ENCODE data around the gene DOCK8.

The DOCK8 gene

DNA sequence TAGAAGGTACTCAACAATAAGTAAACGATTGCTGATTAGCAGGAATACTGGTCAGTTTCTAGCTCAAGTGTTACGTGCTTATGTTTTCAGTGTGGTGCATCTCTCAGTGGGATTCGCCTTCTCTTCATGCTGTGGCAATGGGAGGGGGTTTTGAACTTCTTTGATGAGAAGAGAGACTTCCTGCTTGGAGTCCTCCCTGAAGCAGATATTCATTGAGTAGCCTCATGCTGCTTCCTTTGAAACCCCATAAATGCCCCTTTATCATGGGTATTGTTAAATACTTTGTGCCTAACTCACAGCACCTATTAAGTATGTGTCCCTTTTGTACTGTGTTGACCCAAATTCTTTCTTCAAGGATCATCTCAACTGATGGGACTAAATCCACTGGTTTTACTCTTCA, 116.5 kb downstream of the DOCK8 start:
- TF ChIP-seq, protein P1, sequence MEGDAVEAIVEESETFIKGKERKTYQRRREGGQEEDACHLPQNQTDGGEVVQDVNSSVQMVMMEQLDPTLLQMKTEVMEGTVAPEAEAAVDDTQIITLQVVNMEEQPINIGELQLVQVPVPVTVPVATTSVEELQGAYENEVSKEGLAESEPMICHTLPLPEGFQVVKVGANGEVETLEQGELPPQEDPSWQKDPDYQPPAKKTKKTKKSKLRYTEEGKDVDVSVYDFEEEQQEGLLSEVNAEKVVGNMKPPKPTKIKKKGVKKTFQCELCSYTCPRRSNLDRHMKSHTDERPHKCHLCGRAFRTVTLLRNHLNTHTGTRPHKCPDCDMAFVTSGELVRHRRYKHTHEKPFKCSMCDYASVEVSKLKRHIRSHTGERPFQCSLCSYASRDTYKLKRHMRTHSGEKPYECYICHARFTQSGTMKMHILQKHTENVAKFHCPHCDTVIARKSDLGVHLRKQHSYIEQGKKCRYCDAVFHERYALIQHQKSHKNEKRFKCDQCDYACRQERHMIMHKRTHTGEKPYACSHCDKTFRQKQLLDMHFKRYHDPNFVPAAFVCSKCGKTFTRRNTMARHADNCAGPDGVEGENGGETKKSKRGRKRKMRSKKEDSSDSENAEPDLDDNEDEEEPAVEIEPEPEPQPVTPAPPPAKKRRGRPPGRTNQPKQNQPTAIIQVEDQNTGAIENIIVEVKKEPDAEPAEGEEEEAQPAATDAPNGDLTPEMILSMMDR (IDR thresholded peaks at IDR 0.05; ENCODE audit: control insufficient read depth, insufficient read depth, low read depth, low read length, missing control alignments) = no peak
- DNase-seq (ENCODE audit: low read depth) = no peak
- H3K4me3 ChIP-seq (ENCODE audit: control insufficient read depth, low read depth, low read length) = no peak overlapping the region

DNA sequence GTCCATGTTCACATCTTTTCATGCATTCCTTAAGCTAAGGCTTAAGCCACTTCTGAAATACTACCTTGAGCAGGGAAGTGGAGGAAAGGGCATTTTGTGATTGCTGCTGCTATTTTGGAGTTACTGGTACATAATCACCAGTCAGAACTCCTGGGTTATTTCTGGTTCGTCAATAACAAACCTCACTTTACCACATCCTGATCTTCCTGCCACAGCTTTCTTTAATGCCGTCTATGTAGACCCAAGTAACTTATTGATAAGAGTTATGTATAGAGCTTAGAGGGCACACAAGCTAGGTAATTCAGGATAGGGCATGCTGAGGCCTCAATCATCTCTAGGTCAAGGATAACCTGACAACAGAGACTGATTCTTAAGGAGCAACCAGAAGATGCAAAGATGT, 120.7 kb downstream of the DOCK8 start:
- DNase-seq (ENCODE audit: low read depth) = no peak
- H3K4me3 ChIP-seq (ENCODE audit: control insufficient read depth, low read depth, low read length) = no peak overlapping the region
- TF ChIP-seq, protein P1 (IDR thresholded peaks at IDR 0.05; ENCODE audit: control insufficient read depth, insufficient read depth, low read depth, low read length, missing control alignments) = no peak

DNA sequence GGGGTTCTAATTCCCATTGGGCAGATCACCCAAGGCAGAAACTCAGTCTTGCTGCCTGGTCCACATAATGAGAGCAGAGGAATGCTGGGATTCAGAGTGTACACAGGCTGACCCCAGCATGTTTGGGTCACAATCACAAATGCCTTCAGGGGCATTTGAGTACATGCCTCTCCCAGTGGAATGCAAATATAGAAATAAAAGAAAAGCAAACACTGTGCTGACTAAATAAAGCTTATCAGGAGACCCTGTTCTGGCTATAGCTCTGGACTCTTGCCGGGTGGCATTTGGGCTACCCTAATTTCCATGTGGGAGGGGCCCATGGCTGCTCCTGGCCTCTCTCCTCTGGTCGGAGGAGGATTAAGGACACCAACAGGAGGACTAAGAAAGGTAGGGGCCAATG, 121.4 kb downstream of the DOCK8 start:
- no peak for DNase-seq (ENCODE audit: low read depth)
- TF ChIP-seq, protein P1 (IDR thresholded peaks at IDR 0.05; ENCODE audit: control insufficient read depth, insufficient read depth, low read depth, low read length, missing control alignments) = no peak
- no peak overlapping the region for H3K4me3 ChIP-seq (ENCODE audit: control insufficient read depth, low read depth, low read length)

DNA sequence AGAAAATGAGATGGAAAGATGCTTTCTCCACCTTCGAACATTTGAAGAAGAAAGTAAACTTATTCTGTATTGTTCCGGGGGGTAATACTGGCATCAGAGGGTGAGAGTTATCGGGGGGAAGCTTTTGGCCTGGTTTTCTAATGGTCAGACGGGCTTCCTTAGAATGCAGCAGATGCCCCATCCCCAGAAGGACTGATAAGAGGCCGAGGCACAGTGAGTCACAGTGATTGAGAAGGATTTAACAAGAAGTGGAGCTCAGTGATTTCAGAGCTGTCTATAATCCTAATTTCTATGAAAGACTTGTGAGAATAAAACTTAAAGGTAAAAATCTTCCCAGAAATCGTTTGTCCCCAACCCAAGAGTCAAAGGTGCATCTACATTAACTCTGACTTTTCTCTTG, 123.9 kb downstream of the DOCK8 start:
- no peak for DNase-seq (ENCODE audit: low read depth)
- H3K4me3 ChIP-seq (ENCODE audit: control insufficient read depth, low read depth, low read length) = no peak overlapping the region
- TF ChIP-seq, protein P1 (IDR thresholded peaks at IDR 0.05; ENCODE audit: control insufficient read depth, insufficient read depth, low read depth, low read length, missing control alignments) = no peak

DNA sequence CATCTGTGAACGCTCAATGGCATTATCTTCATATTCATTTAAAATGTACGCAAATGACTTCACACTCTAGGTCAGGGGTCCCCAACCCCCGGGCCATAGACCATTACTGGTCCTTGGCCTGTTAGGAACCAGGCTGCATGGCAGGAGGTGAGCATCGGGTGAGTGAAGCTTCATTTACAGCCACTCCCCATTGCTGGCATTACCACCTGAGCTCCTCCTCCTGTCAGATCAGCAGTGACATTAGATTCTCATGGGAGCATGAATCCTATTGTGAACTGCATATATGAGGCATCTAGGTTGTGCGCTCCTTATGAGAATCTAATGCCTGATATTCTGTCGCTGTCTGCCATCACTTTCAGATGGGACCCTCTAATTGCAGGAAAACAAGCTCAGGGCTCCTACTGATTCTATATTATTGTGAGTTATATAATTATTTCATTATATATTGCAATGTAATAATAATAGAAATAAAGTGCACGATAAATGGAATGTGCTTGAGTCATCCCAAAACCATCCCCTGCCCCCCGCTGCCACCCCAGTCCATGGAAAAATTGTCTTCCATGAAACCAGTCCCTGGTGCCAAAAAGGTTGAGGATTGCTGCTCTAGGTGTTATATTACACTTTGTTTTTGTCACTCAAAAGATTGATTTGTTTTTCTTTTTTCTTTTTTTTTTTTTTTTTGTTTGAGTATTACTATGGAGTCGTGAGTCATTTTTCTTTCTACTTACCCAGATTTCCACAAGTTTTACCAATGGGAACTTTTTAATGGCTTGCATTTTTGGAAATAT, 127.2 kb downstream of the DOCK8 start:
- DNase-seq (ENCODE audit: low read depth) = no peak
- no peak overlapping the region for H3K4me3 ChIP-seq (ENCODE audit: control insufficient read depth, low read depth, low read length)
- TF ChIP-seq, protein P1 (IDR thresholded peaks at IDR 0.05; ENCODE audit: control insufficient read depth, insufficient read depth, low read depth, low read length, missing control alignments) = no peak

DNA sequence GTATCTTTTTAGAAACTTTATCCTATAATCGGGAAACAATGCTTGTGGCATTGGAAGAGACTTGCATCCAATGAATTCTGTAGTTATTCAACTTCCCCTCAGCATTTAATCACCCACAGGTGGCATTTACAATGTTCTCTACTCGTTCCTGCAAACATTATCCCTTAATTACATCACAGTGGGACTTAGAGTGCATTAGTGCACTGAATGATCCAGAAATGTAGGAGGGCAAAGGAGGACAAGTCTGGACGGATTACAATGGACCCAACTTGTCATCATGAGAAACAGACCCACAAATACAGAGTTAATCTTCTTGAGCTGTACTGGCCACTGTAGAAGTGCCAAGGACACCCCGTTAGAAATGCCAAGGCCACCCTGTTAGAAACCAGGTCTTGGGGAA, 129.1 kb downstream of the DOCK8 start:
- DNase-seq (ENCODE audit: low read depth) = no peak
- no peak overlapping the region for H3K4me3 ChIP-seq (ENCODE audit: control insufficient read depth, low read depth, low read length)
- TF ChIP-seq, protein P1 (IDR thresholded peaks at IDR 0.05; ENCODE audit: control insufficient read depth, insufficient read depth, low read depth, low read length, missing control alignments) = no peak
